ENCODE results near the gene TEX51. TPM values are rescaled to one million over a fixed set of nuclear protein-coding genes. Genes with fewer than 3 reads are reported as not detected.

Gene TEX51
- polyA plus RNA-seq, 1 of the 3 experiments (the other 2 are of a cell fraction): not detected

GRCh38 chr2:126858013-126858412 is 40.7 kb upstream of the TEX51 start:
- 0% methylated on average over 4 of the region's 4 CpGs for WGBS (ENCODE audit: low lambda C conversion rate)
- H3K4me2 ChIP-seq: no peak overlapping the region
- POLR2A ChIA-PET: no interaction called here
- H3F3A ChIP-seq (replicated peaks; ENCODE audit: insufficient read depth): no peaks in the 10 kb centered on the region
- no peaks in the 10 kb centered on the region for H3K36me3 ChIP-seq (replicated peaks in 1 of 2; ENCODE audit: control insufficient read depth in 1 of 2, insufficient read depth in 2 of 2, low read length in 1 of 2)
- no peak overlapping the region for H3K4me3 ChIP-seq (ENCODE audit: low read depth in 2 of 2, low read length in 1 of 2)
- H3K27ac ChIP-seq (ENCODE audit: low read depth in 2 of 2, low read length in 1 of 2): peak overlapping the region in 1 of 2 experiments; percentile 82; a peak in 2 of 4 replicates
- H3K9me2 ChIP-seq: no peaks in the 10 kb centered on the region
- no peaks in the 10 kb centered on the region for H3K27me3 ChIP-seq (ENCODE audit: insufficient read depth)
- CTCF ChIA-PET: interaction anchor here (0.9 to 2.3 kb wide), 4 partner anchors 9 to 114 kb away, joined by 4 to 11 read pairs (median 4); no protein-coding TSS in a partner anchor
- H3K9ac ChIP-seq: no peak overlapping the region
- DNase-seq: peak; percentile 84
- peaks cover 0 to 28% of the 10 kb centered on the region in 2 experiments; a peak in 2 of 4 replicates for H3K4me1 ChIP-seq (ENCODE audit: control insufficient read depth in 1 of 2, insufficient read depth in 2 of 2, low read depth in 1 of 2, low read length in 1 of 2)
- no peak for TF ChIP-seq RXRA (IDR thresholded peaks at IDR 0.05; ENCODE audit: borderline replicate concordance, low read depth)
- TF ChIP-seq CHD2 (IDR thresholded peaks at IDR 0.05; ENCODE audit: low read length, partially characterized antibody): peak; percentile 94
- 0 out of 2 replicates have a peak, but pooled peaks have one; percentile 53 for TF ChIP-seq FOXJ3 (CRISPR knock-in tag; IDR thresholded peaks at IDR 0.05)
- no peak for TF ChIP-seq USF2 (IDR thresholded peaks at IDR 0.05; ENCODE audit: borderline replicate concordance, low read depth, low read length)
- no peak for TF ChIP-seq SIN3A (IDR thresholded peaks at IDR 0.05; ENCODE audit: borderline replicate concordance, low read depth, low read length)
- no peak for TF ChIP-seq FOXM1 (IDR thresholded peaks at IDR 0.05; ENCODE audit: low read depth)
- TF ChIP-seq TEAD4 (IDR thresholded peaks at IDR 0.05; ENCODE audit: borderline replicate concordance, insufficient read depth): no peak
- no peak for TF ChIP-seq GABPA (IDR thresholded peaks at IDR 0.05; ENCODE audit: low read depth)
- peak; percentile 64; the same call in 1 of the 2 replicates for TF ChIP-seq MXI1 (IDR thresholded peaks at IDR 0.05; ENCODE audit: low read depth, low read length)
- no peak for TF ChIP-seq MEF2A (IDR thresholded peaks at IDR 0.05; ENCODE audit: borderline replicate concordance, low read depth)
- TF ChIP-seq RAD21 (IDR thresholded peaks at IDR 0.05; ENCODE audit: low read length): peak; percentile 35
- no peak for TF ChIP-seq RFX5 (IDR thresholded peaks at IDR 0.05; ENCODE audit: low read length)
- no peak for TF ChIP-seq SMC3 (IDR thresholded peaks at IDR 0.05; ENCODE audit: low read depth, low read length)
- TF ChIP-seq ELF1 (IDR thresholded peaks at IDR 0.05): no peak
- TF ChIP-seq JUND (IDR thresholded peaks at IDR 0.05): no peak
- TF ChIP-seq FOSL2 (IDR thresholded peaks at IDR 0.05; ENCODE audit: borderline replicate concordance, low read depth): no peak
- TF ChIP-seq TAF1 (IDR thresholded peaks at IDR 0.05; ENCODE audit: borderline replicate concordance, low read depth, low read length): no peak
- TF ChIP-seq USF1 (IDR thresholded peaks at IDR 0.05; ENCODE audit: borderline replicate concordance, low read depth): no peak
- TF ChIP-seq RCOR1 (IDR thresholded peaks at IDR 0.05; ENCODE audit: low read length): peak; percentile 84
- TF ChIP-seq EP300 (IDR thresholded peaks at IDR 0.05; ENCODE audit: borderline replicate concordance in 1 of 2, low read depth in 1 of 2, low read length in 1 of 2): peak in 1 of 2 experiments; percentile 90; a peak in 2 of 4 replicates
- TF ChIP-seq IRF3 (IDR thresholded peaks at IDR 0.05; ENCODE audit: low read depth, low read length): no peak
- TF ChIP-seq POLR2AphosphoS5 (IDR thresholded peaks at IDR 0.05; ENCODE audit: low read depth, low read length): no peak
- TF ChIP-seq, protein P1, sequence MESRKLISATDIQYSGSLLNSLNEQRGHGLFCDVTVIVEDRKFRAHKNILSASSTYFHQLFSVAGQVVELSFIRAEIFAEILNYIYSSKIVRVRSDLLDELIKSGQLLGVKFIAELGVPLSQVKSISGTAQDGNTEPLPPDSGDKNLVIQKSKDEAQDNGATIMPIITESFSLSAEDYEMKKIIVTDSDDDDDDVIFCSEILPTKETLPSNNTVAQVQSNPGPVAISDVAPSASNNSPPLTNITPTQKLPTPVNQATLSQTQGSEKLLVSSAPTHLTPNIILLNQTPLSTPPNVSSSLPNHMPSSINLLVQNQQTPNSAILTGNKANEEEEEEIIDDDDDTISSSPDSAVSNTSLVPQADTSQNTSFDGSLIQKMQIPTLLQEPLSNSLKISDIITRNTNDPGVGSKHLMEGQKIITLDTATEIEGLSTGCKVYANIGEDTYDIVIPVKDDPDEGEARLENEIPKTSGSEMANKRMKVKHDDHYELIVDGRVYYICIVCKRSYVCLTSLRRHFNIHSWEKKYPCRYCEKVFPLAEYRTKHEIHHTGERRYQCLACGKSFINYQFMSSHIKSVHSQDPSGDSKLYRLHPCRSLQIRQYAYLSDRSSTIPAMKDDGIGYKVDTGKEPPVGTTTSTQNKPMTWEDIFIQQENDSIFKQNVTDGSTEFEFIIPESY (IDR thresholded peaks at IDR 0.05; ENCODE audit: borderline replicate concordance, low read depth): no peak
- TF ChIP-seq GATA2 (CRISPR knock-in tag; IDR thresholded peaks at IDR 0.05): no peak; the same call in 1 of the 2 replicates
- no peaks in the 10 kb centered on the region for H3K79me2 ChIP-seq (ENCODE audit: insufficient read depth)
- H3K9me3 ChIP-seq: no peaks in the 10 kb centered on the region
- no peak overlapping the region for H2AFZ ChIP-seq (ENCODE audit: low read depth)
- H4K20me1 ChIP-seq (ENCODE audit: insufficient read depth): no peaks in the 10 kb centered on the region

Data from SK-N-SH (cell line).